Body of pancreas (tissue), 4 donors: ENCODE results near the gene PDE4D.

ENCODE experiments used
- POLR2A ChIP-seq, 3 donors: fragments of 450-650 bp; IDR thresholded peaks; one replicate each; pipeline ENCODE4 v1.6.1; 2016; ENCODE audit warnings: antibody characterized with exemption in 3 of 3, mild to moderate bottlenecking in 2 of 3
- TF ChIP-seq, protein P1 (sequence below), 7 experiments: fragments of 450-650 bp in 4 of 7; fragments of 200-600 bp in 3 of 7; sonication (generic) in 3 of 7; IDR thresholded peaks; one replicate each; pipeline ENCODE4 v1.5.1; 2016 to 2019; ENCODE audit warnings: antibody characterized with exemption in 7 of 7

- TF ChIP-seq, protein P1, sequence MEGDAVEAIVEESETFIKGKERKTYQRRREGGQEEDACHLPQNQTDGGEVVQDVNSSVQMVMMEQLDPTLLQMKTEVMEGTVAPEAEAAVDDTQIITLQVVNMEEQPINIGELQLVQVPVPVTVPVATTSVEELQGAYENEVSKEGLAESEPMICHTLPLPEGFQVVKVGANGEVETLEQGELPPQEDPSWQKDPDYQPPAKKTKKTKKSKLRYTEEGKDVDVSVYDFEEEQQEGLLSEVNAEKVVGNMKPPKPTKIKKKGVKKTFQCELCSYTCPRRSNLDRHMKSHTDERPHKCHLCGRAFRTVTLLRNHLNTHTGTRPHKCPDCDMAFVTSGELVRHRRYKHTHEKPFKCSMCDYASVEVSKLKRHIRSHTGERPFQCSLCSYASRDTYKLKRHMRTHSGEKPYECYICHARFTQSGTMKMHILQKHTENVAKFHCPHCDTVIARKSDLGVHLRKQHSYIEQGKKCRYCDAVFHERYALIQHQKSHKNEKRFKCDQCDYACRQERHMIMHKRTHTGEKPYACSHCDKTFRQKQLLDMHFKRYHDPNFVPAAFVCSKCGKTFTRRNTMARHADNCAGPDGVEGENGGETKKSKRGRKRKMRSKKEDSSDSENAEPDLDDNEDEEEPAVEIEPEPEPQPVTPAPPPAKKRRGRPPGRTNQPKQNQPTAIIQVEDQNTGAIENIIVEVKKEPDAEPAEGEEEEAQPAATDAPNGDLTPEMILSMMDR (IDR thresholded peaks at IDR 0.05) = no peak
- no peak for TF ChIP-seq POLR2A (IDR thresholded peaks at IDR 0.05)
Measured at GRCh38 chr5:59132131-59132530, 761.4 kb downstream of the PDE4D start.
